Activated CD4-positive, alpha-beta T cell treated with anti-CD3 and anti-CD28 coated beads for 48 hours (primary cell): ENCODE results near the gene FHIT.

Experiments
- DNase-seq: peaks from one replicate; pipeline ENCODE4 v3.0.0-alpha.2; 2020

Gene FHIT

GRCh38 chr3:60136601-60137000 lies 1114.7 kb downstream of the FHIT start:
- no peak for DNase-seq

- DNase-seq = no peak
Measured at GRCh38 chr3:60135474-60135873, 1115.8 kb downstream of the FHIT start.

- no peak for DNase-seq
Measured at GRCh38 chr3:60133269-60134162, 1117.7 kb downstream of the FHIT start.

- no peak for DNase-seq
Measured at GRCh38 chr3:60131618-60132017, 1119.6 kb downstream of the FHIT start.

GRCh38 chr3:60126511-60127304 lies 1124.5 kb downstream of the FHIT start:
- DNase-seq = no peak

GRCh38 chr3:60125686-60126085 lies 1125.6 kb downstream of the FHIT start:
- DNase-seq = no peak

GRCh38 chr3:60120245-60120644 lies 1131.0 kb downstream of the FHIT start:
- no peak for DNase-seq

GRCh38 chr3:60114191-60114590 lies 1137.1 kb downstream of the FHIT start:
- DNase-seq = no peak

- DNase-seq = no peak
Measured at GRCh38 chr3:60107275-60107674, 1144.0 kb downstream of the FHIT start.

GRCh38 chr3:60102154-60102553 lies 1149.1 kb downstream of the FHIT start:
- DNase-seq = no peak

- no peak for DNase-seq
Measured at GRCh38 chr3:60101621-60102020, 1149.6 kb downstream of the FHIT start.

- DNase-seq = no peak
Measured at GRCh38 chr3:60096403-60096802, 1154.8 kb downstream of the FHIT start.

- no peak for DNase-seq
Measured at GRCh38 chr3:60095930-60096329, 1155.3 kb downstream of the FHIT start.

- DNase-seq = no peak
Measured at GRCh38 chr3:60095516-60095915, 1155.7 kb downstream of the FHIT start.

- DNase-seq = no peak
Measured at GRCh38 chr3:60094392-60094947, 1156.8 kb downstream of the FHIT start.

- no peak for DNase-seq
Measured at GRCh38 chr3:60090548-60090947, 1160.7 kb downstream of the FHIT start.

GRCh38 chr3:60086811-60087210 lies 1164.4 kb downstream of the FHIT start:
- peak; percentile 65 for DNase-seq

GRCh38 chr3:60085649-60086048 lies 1165.6 kb downstream of the FHIT start:
- no peak for DNase-seq

- DNase-seq = no peak
Measured at GRCh38 chr3:60081381-60082095, 1169.7 kb downstream of the FHIT start.

- DNase-seq = peak; percentile 22
Measured at GRCh38 chr3:60080648-60081047, 1170.6 kb downstream of the FHIT start.

GRCh38 chr3:60079076-60079475 lies 1172.2 kb downstream of the FHIT start:
- DNase-seq = peak; percentile 68

- DNase-seq = no peak
Measured at GRCh38 chr3:60076331-60076730, 1174.9 kb downstream of the FHIT start.

GRCh38 chr3:60073942-60074341 lies 1177.3 kb downstream of the FHIT start:
- DNase-seq = peak; percentile 23
